RCC 7860 (cell line): ENCODE measurements around the gene TP73.

Experiments
- DNase-seq: peaks from one replicate; pipeline ENCODE4 v3.0.0-alpha.2; 2015; ENCODE audit warnings: low spot score
- FAIRE-seq: peaks from 2 replicates; lab custom pipeline; 2012; peaks lifted over from hg19 to GRCh38; lab: Jason Lieb, UNC

Gene TP73

DNA sequence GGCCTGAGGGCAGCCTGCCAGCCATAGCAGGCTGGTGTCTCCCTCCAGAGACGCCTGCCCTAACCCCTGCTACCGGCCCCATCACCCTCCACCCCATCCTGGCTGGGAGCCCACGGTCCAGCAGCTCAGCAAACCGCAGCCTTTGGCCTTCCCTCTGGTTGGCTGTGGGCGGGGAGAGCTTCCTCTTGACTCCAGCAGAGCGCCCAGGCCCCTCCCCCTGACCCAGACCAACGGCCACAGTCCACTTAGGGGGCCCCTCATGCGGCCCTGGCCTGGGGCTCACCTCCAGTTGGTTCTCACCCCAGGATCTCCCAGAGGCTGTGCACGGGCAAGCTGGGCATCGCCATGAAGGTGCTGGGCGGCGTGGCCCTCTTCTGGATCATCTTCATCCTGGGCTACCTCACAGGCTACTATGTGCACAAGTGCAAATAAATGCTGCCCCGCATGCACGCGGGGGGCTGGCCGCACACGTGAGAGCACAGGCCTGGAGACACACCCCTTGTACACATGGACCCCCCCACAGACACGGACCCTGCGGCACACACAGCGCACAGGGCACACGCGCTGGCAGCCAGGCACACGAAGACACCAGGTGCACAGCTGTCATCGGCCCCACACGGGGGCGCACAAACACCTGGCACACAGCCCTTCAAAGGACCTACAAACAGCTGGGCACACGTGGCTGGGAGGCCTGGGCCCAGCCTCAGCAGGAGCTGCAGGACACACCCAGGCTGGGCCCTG lies 123.3 kb downstream of the TP73 start:
- DNase-seq, result peak; percentile 51
- no peak for FAIRE-seq

DNA sequence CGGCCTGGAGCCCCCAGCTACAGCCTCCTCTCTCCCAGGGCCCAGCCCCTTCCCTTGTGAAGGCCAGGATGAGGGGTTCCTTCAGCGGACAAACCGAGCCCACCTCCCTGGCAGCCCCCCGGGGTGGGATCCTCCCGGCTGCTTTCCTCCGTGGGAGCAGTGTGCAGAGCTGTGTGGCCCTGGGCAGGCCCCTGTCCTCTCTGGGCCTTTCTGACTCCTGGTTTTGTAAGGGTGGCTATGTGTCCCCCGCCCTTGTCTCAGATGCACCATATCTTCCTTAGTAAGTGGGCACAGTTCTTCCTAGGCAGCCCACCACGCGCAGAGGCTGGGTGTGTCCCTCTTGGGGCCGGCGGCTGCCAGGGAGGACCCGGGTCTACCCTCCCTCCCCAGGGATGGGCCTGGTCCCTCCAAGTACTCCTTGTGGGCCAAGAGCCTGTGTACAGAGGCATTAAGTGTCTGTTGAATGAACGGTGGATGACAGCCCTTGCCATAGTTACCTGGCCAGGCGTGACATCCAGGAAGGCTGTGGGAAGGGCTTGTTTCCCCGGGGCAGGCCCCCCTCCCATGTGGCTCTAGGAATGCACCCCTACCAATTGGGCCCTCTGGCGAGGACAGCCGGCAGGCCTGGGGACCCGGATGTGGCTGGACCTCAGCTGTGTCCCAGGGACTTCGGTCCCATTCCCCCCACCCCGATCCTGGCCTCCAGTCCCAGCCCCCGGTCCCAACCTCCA lies 124.1 kb downstream of the TP73 start:
- DNase-seq (no peak), FAIRE-seq (no peak)

DNA sequence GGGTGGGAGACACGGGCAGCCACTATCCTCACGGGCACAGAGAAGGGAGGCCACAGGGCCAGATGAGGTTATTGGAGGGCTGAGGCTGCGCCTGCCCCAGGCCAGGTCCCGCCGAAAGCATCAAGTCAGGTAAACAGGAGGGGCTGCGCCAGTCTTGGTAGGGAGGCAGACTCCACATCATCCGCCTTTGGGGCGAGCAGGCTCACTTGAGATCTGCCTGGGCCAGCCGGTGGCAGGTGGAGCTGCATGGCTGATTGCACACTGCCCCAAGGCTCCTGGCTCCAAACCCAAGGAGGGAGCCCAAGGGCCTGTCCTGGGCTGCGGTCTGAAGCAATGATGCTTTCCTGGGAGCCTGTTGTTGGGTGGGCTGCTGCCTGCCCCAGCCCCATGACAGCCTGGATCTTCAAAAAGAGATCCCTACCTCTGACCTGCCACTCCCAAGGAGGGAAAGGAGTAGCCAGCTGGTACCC lies 124.8 kb downstream of the TP73 start:
- DNase-seq (no peak), FAIRE-seq (no peak)

DNA sequence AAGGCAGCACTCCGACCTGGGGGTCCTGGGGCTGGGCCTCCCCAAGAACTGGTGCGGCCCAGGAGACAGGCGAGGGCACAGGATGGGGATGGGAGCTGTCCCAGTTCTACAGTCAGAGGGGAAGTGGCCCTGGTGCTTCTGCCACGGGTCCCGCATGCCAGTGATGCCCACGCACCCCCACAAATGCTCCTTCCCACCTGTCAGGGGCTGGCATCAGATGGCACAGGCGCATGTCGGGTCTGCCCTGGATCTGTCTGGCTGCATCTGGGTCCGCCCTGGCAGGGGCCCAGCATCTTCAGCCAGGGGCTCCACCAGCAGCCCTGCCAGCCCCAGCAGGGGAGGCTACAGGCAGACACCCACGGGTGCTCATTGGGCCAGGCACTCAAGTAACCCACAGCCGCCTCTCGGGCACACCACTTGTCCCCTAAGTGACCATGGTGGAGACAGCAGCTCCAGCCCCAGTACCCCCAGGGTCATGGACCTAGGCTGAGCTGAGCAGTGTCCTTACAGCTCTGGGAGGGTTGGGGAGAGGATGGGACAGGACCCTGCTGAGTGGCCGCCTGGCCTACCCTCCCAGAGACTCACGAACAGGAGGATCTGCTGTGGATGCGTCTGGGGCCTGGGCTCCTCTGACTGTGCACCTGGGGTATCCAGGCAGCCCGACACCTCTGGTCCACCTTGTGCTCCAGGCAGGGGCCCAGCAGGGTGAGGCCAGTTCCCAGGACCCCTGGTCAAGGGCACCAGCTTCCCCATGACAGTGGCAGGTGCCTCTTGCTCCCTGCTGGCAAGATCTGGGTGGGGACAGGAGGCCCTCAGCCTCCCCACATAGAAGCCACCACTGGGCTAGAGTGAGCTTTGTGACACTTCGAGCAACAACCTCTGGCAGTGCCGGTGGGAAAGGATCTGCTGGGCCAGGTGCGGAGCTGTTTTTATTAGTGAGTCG lies 125.6 kb downstream of the TP73 start:
- DNase-seq, result no peak
- no peak for FAIRE-seq

DNA sequence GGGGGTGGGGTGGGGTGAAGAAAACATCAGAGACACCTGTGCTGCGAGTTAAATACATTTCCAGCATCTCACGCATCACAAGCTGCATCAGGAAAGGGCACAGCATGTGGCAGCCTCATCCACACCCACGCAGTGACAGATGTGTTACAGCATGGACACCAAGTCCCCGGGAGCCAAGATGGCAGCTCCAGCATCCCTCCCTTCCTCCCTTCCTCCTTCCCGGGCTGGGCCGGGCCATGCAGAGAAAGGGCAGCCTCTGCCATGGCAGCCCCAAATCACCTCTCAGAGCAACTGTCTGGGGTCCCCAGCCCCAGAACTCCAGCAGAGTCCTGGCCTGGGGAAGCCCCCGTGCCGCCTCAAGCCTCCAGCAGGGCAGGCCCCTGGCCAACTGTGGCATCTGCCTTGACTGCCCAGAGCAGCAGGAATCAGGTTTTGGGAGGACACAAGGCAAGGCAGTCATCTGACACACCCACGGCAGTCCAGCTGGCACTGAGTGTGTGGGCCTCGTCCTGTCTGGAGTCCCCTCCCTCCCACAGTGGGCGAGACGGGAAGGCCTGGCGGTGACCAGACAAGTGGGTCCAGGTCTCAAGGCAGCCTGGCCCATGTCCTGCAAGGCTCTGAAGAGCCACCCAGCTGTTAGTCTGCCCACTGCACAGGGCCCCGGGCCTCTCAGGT lies 126.4 kb downstream of the TP73 start:
- DNase-seq, result no peak
- no peak for FAIRE-seq

DNA sequence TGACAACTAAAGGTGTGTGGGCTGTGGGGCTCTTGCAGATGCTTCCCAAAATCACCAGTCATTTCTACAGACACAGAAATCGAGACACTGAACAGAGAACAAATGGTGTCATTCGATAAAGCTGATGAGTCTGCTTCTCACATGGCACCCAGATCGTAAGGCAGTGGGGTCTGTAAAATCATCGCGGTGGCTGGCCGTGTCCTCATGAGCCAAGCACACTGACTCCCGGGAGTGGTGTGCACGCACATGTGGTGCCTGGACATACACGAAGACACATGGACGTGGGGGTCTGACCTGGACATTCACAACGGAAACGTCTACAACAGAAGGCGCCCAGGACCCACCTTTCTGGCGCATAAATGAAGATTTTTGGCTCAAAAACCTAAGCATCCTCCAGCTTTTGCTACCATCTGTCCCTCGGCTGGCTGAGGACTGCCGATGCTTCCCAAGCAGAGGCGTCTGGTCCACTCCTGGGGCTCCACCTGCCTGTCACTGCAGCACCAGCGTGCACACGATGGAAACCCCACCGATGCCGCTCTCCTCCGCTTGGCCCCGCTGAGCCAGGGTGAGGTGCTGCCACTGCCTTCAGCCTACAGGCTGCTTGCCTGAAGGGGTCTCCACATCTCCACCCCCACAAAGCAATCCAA lies 127.1 kb downstream of the TP73 start:
- no peak for DNase-seq
- no peak for FAIRE-seq

DNA sequence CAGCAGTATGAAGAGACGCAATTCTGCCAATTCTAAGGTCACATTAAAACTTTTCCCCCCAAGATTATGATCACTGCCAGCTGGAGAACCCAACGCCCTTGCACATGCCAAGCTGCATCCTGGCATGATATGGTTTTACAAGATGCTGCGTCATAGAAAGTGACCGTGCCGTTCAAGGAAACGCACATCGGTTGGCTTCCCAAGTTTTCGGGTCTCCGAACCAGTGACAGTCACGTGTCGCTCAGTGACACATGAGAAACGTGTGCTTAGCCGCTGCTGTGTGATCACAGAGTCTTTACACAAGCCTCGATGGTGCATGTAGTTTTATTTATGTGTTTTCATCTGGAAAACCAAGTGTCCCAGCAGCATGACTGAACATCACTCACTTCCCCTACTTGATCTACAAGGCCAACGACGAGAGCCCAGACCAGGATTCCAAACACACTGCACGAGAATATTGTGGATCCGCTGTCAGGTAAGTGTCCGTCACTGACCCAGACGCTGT lies 127.6 kb downstream of the TP73 start:
- FAIRE-seq (no peak), DNase-seq (no peak)

DNA sequence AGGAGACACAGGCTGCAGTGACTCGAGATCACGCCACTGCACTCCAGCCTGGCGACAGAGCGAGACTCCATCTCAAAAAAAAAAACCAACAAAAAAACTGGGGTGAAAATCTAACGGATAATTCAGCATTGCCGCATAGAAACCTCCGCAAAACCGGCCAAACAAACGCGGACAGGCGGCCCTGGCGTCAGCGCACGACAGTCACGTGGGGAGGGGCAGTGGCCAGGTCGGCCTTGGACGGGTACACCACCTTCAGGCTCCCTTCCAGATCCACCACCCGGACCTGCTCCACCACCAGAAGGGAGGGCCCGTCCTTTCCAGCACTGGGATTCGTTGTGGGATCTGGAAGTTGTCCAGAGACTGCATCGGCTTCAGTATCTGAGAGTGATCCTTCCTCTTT lies 128.6 kb downstream of the TP73 start:
- no peak for DNase-seq
- no peak for FAIRE-seq

DNA sequence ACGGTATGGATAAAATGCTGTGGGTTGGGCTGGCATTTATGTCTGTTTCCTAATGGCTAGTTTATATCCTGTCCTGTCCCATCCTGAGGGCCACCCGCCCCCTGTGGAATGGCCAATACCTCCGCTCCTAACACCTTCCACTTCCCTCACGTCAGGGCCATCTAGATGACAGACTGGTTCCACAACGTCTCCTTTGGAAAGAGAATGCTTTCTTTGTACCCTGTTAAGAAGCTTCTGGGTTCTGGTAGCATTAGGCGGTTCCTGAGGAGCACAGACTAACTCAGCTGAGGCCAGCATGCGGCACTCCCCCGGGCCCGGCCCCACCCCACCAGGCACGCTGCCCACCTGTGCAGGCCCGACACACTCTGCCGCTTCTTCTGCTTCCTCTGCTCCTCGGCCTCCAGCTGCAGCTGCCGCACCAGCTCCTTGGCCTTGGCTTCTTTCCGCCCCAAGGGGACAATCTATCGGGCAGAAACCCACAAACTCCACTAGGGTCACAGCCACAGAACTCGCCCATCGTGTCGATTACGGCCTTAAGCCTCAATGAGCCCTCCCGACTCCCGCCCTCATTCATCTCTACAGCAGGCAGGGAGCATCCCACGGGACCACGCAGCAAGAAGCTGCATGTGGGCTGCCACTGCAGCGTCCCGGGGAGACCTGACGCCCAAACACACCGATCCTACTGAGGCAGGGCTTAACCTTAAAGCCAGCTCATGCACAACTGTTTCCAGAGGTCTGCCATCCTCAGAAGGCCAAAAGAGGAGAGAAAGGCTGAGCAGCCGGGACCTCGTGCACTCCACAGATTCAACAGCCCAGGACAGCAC lies 131.5 kb downstream of the TP73 start:
- DNase-seq (no peak), FAIRE-seq (no peak)

DNA sequence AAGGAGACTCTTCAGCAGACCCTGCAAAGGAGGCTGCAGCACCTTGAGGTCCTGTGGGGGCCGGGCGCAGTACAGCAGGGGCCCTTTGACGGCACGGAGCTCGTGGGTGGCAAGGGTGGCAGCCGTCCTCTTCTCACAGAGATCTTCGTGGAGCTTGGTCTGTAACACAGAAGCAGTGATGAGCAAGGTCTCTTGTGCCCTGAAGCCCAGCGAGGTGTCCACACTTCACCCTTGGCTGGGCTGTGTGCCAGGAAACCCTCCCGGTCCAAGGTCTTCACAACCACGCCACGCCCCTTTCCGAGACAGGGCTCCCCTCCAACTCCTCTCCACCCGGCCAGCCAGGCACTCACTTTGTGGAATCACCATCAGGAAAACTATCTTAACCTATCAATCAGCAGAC lies 132.7 kb downstream of the TP73 start:
- no peak for DNase-seq
- no peak for FAIRE-seq

DNA sequence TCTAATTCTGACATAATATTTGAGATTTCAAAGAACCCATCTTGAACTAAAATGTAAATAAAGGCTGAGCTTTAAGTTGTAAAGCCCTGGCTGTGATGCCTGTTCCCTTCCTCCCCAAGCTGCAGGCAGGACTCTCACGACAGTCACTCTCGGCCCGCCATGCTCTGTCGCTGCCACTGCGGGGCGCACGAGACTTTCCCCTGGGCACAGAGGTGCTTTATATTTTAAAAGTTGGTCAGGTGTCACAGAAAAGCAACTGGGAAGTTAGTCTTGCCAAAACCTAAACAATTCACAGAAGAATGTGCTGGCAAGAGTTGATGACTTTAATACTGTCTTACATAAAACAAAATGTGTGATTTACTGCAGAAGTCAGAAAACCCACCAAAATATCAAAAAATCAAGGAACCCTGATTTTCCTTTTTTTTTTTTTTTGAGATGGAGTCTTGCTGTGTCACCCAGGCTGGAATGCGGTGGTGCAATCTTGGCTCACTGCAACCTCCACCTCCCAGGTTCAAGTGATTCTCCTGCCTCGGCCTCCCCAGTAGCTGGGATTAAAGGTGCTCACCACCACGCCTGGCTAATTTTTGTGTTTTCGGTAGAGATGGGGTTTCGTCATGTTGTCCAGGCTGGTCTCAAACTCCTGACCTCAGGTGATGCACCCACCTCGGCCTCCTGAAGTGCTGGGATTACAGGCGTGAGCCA lies 133.3 kb downstream of the TP73 start:
- no peak for FAIRE-seq
- no peak for DNase-seq
